ENCODE data around the gene SERPINA12.

The SERPINA12 gene

GRCh38 chr14:94451826-94452225 is 57.4 kb downstream of the SERPINA12 start:
- no peaks in the 10 kb centered on the region for H3K36me3 ChIP-seq (ENCODE audit: control insufficient read depth, insufficient read depth, low read length)
- H3K27me3 ChIP-seq (ENCODE audit: control insufficient read depth, insufficient read depth, low read length): peaks cover 3% of the 10 kb centered on the region
- no peak overlapping the region for H3K9ac ChIP-seq (ENCODE audit: low read length)
- no peaks in the 10 kb centered on the region for H3K9me3 ChIP-seq (ENCODE audit: control insufficient read depth, low read length)
- no peaks in the 10 kb centered on the region for H3K4me1 ChIP-seq (ENCODE audit: control insufficient read depth, insufficient read depth, low read length)
- H3K4me3 ChIP-seq (ENCODE audit: low read length): no peak overlapping the region

- H3K9ac ChIP-seq (ENCODE audit: low read length): no peak overlapping the region
- no peaks in the 10 kb centered on the region for H3K9me3 ChIP-seq (ENCODE audit: control insufficient read depth, low read length)
- peaks cover 3% of the 10 kb centered on the region for H3K27me3 ChIP-seq (ENCODE audit: control insufficient read depth, insufficient read depth, low read length)
- no peak overlapping the region for H3K4me3 ChIP-seq (ENCODE audit: low read length)
- no peaks in the 10 kb centered on the region for H3K4me1 ChIP-seq (ENCODE audit: control insufficient read depth, insufficient read depth, low read length)
- H3K36me3 ChIP-seq (ENCODE audit: control insufficient read depth, insufficient read depth, low read length): no peaks in the 10 kb centered on the region
These were observed 58.0 kb downstream of the SERPINA12 start for GRCh38 chr14:94451091-94451771.

GRCh38 chr14:94450722-94451090 is 58.6 kb downstream of the SERPINA12 start:
- no peak overlapping the region for H3K4me3 ChIP-seq (ENCODE audit: low read length)
- H3K9me3 ChIP-seq (ENCODE audit: control insufficient read depth, low read length): no peaks in the 10 kb centered on the region
- H3K36me3 ChIP-seq (ENCODE audit: control insufficient read depth, insufficient read depth, low read length): no peaks in the 10 kb centered on the region
- H3K27me3 ChIP-seq (ENCODE audit: control insufficient read depth, insufficient read depth, low read length): peaks cover 3% of the 10 kb centered on the region
- no peaks in the 10 kb centered on the region for H3K4me1 ChIP-seq (ENCODE audit: control insufficient read depth, insufficient read depth, low read length)
- H3K9ac ChIP-seq (ENCODE audit: low read length): no peak overlapping the region

DNA sequence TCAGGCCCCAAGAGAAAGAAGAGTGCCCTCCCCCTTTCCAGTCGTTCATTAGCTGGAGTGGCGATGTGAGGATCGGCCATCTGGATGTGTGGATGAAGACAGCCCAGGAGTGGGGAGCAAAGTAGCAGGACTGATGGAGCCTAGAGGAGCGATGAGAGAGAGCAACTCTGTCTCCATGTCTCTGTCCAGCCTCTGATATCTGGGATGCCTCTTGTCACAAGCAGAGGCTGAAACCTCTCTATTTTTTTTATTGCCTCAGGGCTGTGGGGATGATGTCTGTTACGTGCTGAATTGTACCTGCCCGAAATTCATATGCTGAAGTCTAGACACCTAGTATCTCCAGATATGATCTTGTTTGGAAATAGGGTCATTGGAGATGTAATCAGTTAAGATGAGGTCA is 59.3 kb downstream of the SERPINA12 start:
- no peak overlapping the region for H3K9ac ChIP-seq (ENCODE audit: low read length)
- H3K27me3 ChIP-seq (ENCODE audit: control insufficient read depth, insufficient read depth, low read length): peaks cover 3% of the 10 kb centered on the region
- no peaks in the 10 kb centered on the region for H3K36me3 ChIP-seq (ENCODE audit: control insufficient read depth, insufficient read depth, low read length)
- no peaks in the 10 kb centered on the region for H3K9me3 ChIP-seq (ENCODE audit: control insufficient read depth, low read length)
- no peaks in the 10 kb centered on the region for H3K4me1 ChIP-seq (ENCODE audit: control insufficient read depth, insufficient read depth, low read length)
- no peak overlapping the region for H3K4me3 ChIP-seq (ENCODE audit: low read length)

DNA sequence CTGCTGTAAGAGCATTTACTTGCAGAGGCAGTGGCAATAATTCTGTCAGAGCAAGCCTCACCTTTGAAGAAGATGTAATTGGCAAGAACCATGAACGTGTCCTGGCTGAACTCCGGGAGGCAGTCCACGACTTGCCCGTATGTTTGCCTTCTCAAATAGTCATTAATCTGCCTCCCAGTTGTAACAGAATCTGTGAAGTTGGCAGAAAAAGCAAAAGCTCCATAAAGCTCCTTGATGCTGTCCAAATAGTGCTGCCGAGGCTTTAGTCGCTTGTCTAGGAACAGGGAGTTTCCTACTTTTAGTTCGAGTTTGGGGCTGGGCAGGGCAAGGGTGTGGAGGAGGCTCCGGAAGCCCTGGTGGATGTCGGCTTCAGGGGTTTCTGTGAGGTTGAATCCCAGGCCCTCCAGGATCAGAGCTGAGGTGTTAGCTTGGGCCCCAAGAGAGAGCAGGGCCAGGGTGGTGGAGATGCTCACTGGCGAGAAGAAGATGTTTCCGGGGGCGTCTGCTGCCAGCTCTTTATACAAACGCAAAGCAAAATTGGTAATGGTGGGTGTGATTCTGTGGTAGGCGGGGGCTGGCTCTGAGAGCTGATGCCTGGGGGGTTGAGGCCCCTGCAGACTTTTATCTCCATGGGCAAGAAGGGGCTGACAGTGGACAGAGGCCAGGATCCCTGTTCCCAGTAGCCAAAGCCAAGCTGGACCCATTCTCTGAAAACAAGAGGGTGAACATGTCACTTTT is 61.0 kb downstream of the SERPINA12 start:
- Histone ChIP-seq H3K4me3 (ENCODE audit: low read length) (no peak overlapping the region), H3K9me3 (ENCODE audit: control insufficient read depth, low read length) (no peaks in the 10 kb centered on the region), H3K36me3 (ENCODE audit: control insufficient read depth, insufficient read depth, low read length) (no peaks in the 10 kb centered on the region), H3K9ac (ENCODE audit: low read length) (no peak overlapping the region), H3K27me3 (ENCODE audit: control insufficient read depth, insufficient read depth, low read length) (peaks cover 3% of the 10 kb centered on the region), H3K4me1 (ENCODE audit: control insufficient read depth, insufficient read depth, low read length) (no peaks in the 10 kb centered on the region)

- no peaks in the 10 kb centered on the region for H3K4me1 ChIP-seq (ENCODE audit: control insufficient read depth, insufficient read depth, low read length)
- H3K36me3 ChIP-seq (ENCODE audit: control insufficient read depth, insufficient read depth, low read length): no peaks in the 10 kb centered on the region
- H3K9me3 ChIP-seq (ENCODE audit: control insufficient read depth, low read length): no peaks in the 10 kb centered on the region
- H3K9ac ChIP-seq (ENCODE audit: low read length): no peak overlapping the region
- no peaks in the 10 kb centered on the region for H3K27me3 ChIP-seq (ENCODE audit: control insufficient read depth, insufficient read depth, low read length)
- H3K4me3 ChIP-seq (ENCODE audit: low read length): no peak overlapping the region
These were observed 62.1 kb downstream of the SERPINA12 start for GRCh38 chr14:94447206-94447605.

DNA sequence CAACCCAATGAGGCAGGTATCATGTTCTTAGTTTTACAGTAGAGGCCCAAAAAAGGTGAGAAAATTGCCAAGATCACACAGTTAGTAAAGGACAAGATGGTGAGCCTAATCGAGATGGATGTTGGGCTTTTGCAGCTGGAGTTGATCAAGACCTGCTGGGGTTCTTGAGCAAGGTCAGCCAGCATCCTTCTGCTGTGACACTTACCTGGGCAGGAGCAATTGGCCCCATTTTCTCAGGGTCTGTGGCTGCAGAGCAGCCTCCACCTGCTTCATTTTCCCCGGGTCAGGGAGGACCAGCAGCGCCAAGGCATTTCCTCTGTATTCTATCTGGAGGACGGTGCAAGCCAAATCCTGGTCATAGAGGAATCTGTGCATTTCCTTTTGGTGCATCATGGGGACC is 63.1 kb downstream of the SERPINA12 start:
- Histone ChIP-seq H3K9me3 (ENCODE audit: control insufficient read depth, low read length) (no peaks in the 10 kb centered on the region), H3K4me3 (ENCODE audit: low read length) (no peak overlapping the region), H3K27me3 (ENCODE audit: control insufficient read depth, insufficient read depth, low read length) (no peaks in the 10 kb centered on the region), H3K36me3 (ENCODE audit: control insufficient read depth, insufficient read depth, low read length) (no peaks in the 10 kb centered on the region), H3K4me1 (ENCODE audit: control insufficient read depth, insufficient read depth, low read length) (no peaks in the 10 kb centered on the region), H3K9ac (ENCODE audit: low read length) (no peak overlapping the region)

DNA sequence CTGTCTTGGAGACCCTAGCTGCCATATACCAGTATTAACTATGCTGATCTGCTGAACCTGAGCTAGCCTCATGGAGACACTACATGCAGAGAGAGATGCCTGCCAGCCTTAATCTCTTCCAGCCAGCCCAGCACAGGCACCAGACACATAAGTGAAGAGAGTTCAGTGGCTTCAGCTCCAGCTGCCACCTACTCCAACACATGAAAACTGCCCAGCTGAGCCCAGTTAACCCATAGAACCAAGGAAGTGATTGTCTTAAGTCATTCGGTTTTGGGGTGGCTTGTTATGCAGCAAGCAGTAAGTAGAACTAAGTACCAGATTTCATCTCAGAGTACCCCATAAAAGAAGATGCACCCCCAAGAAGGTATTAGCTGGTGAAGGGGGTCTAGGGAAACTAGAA is 64.3 kb downstream of the SERPINA12 start:
- no peaks in the 10 kb centered on the region for H3K9me3 ChIP-seq (ENCODE audit: control insufficient read depth, low read length)
- no peaks in the 10 kb centered on the region for H3K27me3 ChIP-seq (ENCODE audit: control insufficient read depth, insufficient read depth, low read length)
- H3K36me3 ChIP-seq (ENCODE audit: control insufficient read depth, insufficient read depth, low read length): no peaks in the 10 kb centered on the region
- no peak overlapping the region for H3K9ac ChIP-seq (ENCODE audit: low read length)
- no peak overlapping the region for H3K4me3 ChIP-seq (ENCODE audit: low read length)
- no peaks in the 10 kb centered on the region for H3K4me1 ChIP-seq (ENCODE audit: control insufficient read depth, insufficient read depth, low read length)

GRCh38 chr14:94441531-94442205 is 67.6 kb downstream of the SERPINA12 start:
- Histone ChIP-seq H3K27me3 (ENCODE audit: control insufficient read depth, insufficient read depth, low read length) (no peaks in the 10 kb centered on the region), H3K4me3 (ENCODE audit: low read length) (no peak overlapping the region), H3K36me3 (ENCODE audit: control insufficient read depth, insufficient read depth, low read length) (no peaks in the 10 kb centered on the region)

DNA sequence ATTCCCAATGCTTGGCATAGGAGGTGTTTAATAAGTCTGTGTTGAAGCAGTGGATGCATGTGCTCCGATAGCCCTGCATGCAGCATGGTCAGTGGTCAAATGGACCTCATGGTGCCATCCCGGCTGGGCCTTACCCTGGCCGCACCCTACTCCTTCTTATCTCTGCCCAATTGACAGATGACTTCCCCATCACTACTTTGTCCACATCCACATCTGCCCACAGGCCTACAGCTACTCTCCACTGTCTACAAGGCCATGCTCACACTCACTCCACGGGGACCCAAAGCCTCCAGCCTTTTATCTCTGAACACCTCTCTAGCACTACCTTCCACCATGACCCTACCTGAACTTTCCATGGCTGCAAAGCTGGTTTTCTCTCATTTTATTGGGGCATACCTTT is 68.1 kb downstream of the SERPINA12 start:
- Histone ChIP-seq H3K9ac (ENCODE audit: low read length) (no peak overlapping the region), H3K4me3 (ENCODE audit: low read length) (no peak overlapping the region), H3K36me3 (ENCODE audit: control insufficient read depth, insufficient read depth, low read length) (no peaks in the 10 kb centered on the region), H3K9me3 (ENCODE audit: control insufficient read depth, low read length) (no peaks in the 10 kb centered on the region), H3K27me3 (ENCODE audit: control insufficient read depth, insufficient read depth, low read length) (no peaks in the 10 kb centered on the region), H3K4me1 (ENCODE audit: control insufficient read depth, insufficient read depth, low read length) (no peaks in the 10 kb centered on the region)

More at GRCh38 chr14:94441531-94442205, 67.6 kb downstream of the SERPINA12 start:
- Histone ChIP-seq H3K9me3 (ENCODE audit: control insufficient read depth, low read length) (no peaks in the 10 kb centered on the region), H3K9ac (ENCODE audit: low read length) (no peak overlapping the region), H3K4me1 (ENCODE audit: control insufficient read depth, insufficient read depth, low read length) (no peaks in the 10 kb centered on the region)

- Histone ChIP-seq H3K9ac (ENCODE audit: low read length) (no peak overlapping the region), H3K27me3 (ENCODE audit: control insufficient read depth, insufficient read depth, low read length) (no peaks in the 10 kb centered on the region), H3K4me3 (ENCODE audit: low read length) (no peak overlapping the region), H3K36me3 (ENCODE audit: control insufficient read depth, insufficient read depth, low read length) (no peaks in the 10 kb centered on the region), H3K9me3 (ENCODE audit: control insufficient read depth, low read length) (no peaks in the 10 kb centered on the region), H3K4me1 (ENCODE audit: control insufficient read depth, insufficient read depth, low read length) (no peaks in the 10 kb centered on the region)
These were observed 69.7 kb downstream of the SERPINA12 start for GRCh38 chr14:94439453-94440057.

Data from mucosa of stomach (tissue), 1 donor.